ENCODE measurements around the gene SFT2D3.
A peak's percentile ranks its signal among the peaks of the same experiment; 100 is the strongest.

SFT2D3 gene

DNA sequence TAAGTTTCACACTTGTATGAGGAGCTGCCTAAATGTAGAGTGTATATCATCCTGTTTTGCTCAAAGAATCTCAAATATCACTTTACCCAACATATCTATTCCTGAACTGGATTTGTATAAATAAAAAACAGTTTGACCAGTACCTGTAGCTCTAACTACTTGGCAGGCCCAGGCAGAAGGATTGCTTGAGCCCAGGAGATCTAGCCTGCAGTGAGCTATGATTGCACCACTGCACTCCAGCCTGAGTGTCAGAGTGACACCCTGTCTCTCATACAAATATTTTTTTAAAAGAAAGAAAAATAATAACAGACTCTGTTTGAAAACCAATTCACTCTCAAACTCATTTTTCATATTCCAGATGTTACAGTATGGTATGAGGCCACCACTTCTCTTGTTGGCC lies 18.2 kb upstream of the SFT2D3 start:
- DNase-seq = no peak

DNA sequence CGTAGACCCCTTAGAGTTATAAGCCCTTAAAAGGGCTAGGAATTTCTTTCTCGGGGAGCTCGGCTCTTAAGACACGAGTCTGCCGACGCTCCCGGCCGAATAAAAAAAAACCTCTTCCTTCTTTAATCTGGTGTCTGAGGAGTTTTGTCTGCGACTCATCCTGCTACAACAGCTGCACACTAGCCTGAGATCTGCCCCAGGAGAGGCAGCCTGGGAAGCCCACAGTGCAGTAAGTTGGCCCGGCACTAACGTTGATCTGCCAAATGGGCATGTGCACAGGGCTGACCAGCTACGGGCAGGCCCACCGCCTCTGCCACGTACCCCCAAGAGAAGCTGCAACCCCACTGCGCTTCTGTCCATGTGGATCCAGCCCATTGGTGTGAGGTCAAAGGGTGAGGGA lies 17.5 kb upstream of the SFT2D3 start:
- no peak for DNase-seq

DNA sequence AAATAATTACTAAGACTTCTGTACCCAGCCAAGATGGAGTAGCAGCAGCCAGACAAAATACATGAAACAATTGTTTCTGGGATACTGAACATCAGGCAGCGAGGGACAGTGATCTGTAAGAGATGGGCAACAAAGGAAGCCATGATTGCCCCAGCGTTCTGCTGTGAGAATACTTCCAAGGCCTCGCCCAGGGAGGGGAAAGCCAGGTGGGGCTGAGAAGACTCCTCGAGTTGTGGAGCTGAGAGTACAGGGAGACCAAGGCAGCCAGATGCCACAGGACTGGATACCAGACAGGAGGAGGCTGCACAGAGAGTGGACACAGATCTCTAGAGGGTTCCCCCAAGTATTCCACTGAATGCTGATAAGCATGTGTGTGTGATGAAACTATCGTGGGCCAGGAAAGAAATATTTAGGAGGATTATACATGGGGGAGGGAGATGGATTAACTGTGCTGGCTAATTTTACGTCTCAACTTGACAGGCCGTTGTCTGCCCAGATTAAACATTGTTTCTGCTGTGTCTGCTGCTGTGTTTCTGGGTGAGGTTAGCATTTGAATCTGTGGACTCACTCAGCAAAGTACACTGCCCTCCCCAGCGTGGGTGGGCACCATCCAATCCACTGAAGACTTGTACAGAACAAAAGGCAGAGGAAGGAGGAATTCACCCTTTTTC lies 15.8 kb upstream of the SFT2D3 start:
- DNase-seq = no peak

DNA sequence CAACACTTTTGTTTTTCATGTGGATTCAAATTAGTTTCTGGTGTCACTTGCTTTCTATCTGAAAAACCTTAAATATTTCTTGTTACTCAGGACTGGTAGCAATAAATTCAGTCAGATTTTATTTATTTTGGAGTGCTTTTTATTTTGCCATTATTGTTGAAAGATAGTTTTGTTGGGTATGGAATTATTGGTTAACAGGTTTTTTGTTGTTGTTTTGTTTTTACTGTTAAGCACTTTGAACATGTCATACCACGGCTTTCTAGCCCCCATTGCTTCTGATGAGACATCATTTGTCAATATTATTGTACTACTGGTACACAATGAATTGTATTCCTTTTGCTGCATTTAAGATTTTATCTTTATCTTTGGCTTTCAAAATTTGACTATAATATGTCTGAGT lies 12.9 kb upstream of the SFT2D3 start:
- DNase-seq = no peak

DNA sequence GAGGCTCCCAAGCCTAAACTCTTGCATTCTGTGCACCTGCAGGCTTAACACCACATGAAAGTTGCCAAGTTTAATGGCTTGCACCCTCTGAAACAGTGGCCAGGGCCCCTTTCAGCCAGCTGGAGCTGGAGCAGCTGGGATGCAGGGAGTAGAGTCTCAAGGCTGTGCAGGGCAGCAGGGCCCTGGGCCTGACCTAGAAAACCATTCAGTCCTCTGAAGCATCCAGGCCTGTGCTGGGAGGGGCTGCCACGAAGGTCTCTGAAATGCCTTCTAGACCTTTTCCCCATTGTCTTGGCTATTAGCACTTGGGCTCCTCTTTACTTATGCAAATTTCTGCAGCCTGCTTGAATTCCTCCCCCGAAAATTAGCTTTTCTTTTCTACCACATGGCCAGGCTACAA lies 10.6 kb upstream of the SFT2D3 start:
- DNase-seq = no peak

DNA sequence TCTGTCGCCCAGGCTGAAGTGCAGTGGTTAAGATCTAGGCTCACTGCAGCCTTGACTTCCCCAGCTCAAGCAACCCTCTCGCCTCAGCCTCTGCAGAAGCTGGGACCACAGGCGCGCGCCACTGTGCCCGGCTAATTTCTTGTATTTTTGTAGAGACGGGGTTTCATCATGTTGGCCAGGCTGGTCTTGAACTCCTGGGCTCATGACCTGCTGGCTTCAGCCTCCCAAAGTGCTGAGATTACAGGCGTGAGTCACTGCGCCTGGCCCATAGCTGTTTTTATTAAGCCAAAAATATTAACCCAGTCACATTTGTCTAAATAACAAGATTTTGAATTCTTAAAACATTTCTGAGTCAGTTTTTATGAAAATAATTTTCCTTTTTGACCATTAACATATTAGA lies 6.3 kb upstream of the SFT2D3 start:
- DNase-seq = no peak

DNA sequence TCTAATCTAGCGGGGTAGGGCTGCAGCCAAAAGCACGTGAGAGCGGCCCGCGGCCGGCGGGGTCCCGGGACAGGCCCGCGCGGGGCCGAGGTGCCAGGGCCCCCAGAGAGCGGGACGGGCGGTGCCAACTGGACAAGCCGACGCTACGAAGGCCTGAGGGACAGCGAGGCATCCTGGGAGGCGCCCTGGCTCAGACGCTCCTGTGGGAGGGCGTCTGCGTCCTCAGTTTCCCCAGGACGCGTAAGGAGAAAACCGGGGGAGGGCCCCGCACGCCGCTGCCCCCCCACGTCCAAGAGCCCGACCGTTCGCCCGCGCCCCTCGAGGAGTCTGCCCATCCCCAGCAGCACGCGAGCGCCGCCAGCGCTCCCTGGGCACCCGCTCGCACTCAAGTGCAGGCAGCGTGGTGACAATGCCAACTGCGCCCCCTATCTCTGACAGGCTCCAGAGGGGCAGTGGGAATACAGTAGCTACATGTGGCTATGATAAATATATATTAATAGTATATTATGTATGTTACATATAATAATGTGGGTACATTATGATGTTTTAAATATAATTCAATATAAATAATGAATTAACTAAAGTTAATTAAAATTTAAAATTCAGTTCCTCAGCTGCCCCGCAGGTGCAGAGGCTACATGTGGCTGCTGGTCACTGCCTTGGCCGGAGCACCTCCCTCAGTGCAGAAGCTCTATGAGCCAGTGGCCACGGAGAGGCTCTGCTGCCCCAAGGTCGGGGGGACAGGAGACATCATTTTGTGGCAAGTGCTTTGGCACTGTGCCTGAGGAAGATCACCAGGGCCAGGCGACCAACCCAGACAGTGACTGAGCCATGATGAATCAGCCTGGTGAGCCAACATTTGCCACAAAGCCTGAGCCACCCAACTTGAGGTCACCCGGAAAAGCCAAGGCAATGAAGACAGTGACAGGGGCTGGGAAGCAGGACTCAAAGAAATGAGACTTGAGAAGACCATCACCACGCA lies 5.5 kb upstream of the SFT2D3 start:
- DNase-seq = peak in 1 of 2 donors; percentile 54

DNA sequence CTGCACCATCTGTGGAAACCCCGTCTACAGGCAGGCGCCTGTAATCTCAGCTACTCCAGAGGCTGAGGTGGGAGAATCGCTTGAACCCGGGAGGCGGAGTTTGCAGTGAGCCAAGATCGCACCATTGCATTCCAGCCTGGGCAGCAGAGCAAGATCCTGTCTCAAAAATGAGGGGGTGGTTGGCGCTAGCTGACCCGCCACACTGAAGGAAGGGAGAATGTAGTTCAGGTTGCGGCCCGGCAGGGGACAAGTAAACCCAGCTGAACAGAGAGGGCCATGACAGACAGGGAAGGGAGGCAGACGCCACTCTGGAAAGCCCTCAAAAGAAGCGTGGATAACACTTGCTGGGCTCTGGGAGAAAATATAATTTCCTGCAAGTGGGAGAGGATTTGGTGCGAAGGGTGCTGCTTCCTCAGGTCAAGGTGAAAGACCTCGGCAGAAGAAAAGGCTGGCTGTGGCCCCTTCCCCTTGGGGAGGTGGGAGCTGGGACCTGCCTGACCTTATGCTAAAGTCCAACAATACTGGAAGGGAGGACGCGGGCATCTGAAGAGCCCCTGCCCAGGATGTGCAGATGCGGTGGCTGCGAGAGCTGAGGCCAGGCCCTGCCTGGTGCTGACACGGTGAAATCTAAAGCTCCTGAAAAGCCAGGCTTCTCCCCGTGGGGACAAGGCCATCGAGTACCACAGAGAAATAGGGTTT lies 3.7 kb upstream of the SFT2D3 start:
- DNase-seq = no peak

DNA sequence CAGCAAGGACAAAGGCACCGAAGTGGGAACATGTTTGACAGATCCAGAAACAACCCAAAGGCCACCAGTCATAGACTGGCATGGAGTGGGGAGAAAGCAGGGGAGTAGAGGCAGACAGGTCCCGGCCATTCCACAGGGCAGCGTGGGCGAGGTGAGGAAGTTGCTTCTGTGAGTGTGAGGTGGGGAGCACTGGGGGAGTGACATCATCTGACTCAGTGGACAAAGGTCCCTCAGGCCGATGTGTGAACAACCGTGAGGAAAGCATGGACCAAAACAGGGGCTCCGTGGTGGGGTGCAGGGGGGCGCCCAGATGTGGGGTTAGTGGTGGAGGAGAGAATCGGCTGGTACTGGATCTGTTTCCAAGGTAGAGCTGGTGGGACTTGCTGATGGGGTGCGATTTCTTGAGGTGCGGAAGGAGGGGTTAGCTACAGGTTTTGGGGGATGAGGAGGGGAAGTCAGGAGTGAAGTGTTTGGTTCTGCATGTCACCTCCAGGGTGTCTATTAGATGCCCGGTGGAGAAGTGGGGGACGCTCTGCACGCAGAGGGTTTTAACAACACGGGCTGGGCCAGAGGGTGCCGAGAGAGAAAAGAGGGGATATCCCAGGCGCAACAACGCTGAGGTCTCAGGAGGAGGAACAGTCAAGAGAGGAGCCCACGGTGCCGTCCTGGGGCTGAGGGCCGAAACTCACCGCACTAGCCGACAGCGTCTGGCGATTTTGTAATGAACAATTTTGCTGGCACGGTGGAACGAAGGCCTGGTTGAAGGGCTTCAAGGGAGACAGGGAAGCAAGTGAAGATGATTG lies 2.5 kb upstream of the SFT2D3 start:
- no peak for DNase-seq

DNA sequence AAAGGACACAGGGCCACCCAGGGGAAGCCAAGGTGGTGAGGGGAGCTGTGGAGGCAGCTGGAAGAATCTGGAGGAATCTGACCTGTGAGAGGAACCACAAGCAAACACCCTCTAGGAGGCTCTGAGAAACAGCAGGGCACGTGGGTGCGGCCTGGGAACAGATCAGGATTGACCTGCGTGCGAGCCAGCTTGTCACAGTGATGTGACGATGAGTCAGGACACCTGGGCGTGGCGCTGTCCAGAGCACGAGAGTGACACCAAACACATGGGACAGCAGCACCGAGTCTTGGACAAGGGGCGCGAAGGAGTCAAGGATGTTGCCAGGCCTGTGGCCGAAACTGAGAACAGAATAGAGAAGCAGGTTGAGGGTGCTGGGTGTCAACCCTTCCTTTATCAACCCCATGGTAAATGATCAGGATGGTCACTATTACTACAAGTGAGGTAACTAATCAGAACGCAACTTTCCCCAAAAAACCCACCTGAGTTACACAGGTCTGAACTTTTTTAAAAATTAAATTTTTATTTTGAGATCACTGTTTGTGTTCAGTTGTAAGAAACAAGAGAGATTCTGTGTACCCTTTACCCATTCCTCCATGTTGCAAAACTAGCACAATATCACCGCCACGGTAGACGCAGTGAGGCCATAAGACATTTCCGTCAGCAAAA lies 637 bp upstream of the SFT2D3 start:
- peak; percentile 40 to 88 for DNase-seq

DNA sequence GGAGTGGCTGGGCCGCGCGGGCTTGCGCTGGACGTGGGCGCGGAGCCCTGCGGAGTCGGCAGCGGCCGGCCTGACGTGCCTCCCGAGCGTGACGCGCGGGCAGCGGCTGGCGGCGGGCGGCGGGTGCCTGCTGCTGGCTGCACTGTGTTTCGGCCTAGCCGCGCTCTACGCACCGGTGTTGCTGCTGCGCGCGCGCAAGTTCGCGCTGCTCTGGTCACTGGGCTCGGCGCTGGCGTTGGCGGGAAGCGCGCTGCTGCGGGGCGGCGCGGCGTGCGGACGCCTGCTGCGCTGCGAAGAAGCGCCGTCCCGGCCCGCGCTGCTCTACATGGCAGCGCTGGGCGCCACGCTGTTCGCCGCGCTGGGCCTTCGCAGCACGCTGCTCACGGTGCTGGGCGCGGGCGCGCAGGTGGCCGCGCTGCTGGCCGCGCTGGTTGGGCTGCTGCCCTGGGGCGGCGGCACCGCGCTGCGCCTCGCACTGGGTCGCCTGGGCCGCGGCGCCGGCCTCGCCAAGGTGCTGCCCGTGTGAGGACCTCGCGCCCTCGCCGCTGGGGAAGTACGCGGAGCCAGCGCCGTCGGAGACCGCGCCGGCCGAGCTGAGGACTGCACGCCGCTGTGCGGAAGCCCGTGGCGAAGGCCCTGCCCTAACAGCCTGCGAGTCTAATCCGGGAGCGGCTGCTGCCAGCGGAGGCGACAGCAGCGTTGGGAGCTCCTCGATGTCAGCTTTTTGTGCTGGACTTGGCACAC lies 526 bp downstream of the SFT2D3 start:
- DNase-seq = peak; percentile 81 to 83

DNA sequence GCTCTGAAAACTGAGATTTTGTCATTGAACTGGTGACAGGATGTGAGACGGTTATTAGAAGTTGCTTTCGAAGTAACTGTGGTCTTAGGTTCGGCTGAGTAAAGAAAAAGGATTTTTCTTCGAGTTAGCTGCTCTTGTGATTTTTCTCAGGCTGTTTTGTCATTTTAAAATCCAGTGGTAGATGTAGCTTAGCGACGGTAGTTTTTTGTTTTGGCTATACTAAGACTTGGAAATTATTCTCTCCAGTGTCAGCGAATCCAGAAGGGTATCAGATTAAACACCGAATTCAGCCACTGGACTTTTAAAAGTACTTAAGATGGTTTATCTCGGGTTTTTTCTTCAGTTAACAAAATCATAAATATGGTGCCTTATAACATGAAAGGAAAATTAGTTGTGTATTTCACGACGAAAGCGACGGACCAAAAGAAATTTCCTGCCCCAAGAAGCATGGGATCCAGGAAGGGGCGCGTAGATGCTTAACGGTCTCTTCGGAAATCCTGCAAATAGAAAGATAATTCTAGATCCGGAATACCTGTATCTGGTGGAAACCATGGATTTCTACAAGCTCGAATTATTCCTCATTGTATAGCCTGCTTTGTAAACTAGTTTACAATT lies 1.2 kb downstream of the SFT2D3 start:
- no peak for DNase-seq

DNA sequence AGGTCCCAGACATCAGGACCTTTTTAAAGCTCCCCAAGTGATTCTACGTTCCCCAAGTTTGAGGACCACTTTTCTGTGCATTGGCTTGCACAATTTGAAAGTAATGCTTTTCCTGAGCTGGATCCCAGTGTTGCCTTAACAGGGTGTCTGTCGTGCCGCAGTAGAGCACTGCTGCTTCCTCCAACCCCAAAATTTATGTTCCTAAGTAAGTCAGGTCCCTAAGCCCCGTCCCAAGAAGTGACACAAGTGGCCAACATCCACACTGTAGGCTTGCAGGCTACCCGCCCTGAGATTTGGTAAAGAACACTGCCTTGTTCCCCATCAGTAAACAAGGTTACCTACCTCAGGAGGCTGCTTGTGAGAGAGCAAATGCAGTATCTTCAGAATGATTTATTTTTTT lies 2.0 kb downstream of the SFT2D3 start:
- no peak for DNase-seq

DNA sequence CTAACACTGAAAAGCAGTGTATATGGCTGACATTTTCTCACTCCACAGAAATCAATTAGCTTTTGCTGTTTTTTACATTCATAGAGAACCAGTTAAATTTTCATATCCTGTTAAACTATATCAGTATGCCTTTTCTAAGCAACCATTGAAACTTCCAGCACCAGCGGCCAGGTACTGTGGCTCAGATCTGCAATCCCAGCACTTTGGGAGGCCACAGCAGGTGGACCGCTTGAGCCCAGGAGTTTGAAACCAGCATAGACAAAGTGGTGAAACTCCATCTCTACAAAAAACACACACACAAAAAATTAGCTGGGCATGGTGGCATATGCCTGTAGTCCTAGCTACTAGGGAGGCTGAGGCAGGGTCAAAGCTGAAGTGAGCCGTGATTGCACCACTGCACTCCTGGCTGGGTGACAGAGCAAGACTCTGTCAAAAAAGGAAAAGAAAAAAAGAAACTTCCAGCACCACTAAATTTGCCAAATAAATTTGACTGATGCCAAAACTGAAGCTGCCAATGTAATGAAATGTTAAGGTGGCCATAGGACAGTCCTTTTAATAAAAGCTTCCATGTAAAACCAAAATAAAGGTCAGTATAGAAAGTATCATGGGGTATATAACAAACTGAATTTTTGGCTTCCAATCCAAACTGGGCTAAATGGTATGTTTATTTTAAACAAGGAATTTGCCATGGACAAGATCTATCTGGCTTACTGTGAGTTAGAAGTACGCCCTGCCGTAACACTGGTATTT lies 3.5 kb downstream of the SFT2D3 start:
- DNase-seq = no peak

DNA sequence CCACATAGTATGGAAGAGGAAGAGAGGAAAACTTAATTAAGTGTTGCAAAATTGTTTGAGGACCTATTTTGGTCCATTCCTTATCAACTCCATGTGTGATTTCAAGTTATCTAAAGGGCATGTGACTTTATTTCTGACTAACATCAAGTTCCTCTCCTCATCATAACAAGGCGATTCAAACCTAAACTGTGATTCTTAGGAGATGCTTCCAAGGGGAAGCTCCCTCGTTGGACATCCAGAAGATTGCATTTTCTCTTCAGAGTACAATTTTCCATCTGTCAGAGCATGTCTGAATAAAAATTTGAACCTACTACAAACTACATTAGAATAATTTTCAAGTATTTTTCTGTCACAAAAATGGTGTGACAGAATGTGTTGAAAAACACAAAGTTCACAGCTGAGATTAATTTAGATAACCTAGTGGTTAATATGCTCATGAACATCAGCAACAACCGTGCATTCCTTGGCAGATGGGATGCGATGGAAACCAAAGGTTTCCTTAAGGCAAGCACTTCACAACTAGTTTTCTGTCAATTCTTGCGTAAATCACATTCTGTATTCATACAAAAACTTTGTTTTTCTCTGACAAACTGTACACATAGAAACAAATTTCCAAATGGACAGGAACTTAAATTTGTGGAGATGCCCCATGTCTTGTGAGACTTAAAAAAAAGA lies 4.2 kb downstream of the SFT2D3 start:
- no peak for DNase-seq

DNA sequence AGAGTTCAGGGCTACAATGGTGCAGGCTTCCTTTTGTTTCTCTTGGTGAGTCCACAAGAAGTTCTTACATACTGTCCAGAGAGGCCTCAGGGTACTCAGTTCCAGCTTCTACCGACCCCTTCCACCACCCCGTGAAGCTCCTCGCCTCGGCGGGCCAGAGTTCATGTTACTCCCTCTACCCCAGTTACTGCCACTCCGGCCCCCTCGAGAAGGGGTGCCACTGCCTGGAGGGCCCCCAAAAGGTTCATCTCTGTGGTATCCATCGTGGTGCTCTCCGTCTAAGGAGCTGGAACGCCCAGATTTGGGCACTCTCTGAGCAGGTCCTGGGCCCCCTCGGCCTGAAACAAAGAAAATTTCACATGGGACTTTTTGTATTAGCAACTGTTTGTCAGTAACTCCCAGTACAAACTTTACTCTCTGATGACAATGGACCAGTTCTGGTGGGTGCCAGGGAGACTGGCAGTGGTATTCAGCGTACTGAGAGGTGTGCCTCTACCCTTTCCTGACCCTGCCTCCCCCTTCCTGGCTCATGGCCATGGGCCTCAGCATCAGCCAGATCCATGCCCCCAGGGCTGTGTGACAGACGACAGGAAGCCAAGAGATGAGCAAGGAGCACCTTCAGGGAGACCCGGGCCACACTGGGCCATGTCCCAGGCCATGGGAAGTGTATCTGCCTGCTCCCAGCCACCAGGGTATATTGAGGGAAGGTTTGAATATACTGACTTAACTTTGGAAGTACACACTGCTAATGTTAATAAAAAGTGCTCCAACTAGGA lies 5.1 kb downstream of the SFT2D3 start:
- DNase-seq = no peak

DNA sequence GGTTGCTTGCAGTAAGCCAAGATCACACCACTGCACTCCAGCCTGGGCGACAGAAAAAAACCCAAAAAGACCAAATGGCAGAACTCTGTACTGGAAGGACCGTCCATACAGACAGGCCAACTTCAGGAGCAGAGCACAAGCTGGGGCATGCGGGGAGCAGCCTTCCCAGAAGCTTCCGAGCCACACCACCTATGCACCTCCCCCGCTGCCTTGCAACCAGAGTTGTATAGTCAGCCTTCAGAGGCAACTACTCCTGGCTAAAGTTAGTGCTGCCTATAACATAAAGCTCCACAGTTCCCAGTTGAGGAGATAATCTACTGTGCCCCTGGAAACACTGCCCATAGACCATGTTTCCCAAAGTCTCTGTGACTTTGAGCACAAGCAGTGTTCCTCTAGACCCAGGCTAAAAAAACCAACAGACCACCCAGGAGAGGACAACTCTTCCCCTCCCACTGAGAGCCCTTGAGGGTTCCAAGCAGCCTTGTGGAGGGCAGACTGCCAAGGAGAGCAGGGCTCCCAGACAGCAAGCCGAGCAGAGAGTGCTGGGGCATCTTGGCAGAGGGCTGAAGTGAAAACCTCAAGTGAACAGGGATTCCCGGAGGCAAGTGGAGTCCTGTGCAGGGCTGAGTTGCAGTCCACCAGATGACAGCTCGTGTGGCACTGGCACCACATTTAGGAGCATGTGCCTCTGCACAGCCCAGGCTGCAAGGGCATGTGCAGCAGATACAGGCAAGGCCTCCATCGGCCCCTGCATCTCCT lies 6.8 kb downstream of the SFT2D3 start:
- no peak for DNase-seq

DNA sequence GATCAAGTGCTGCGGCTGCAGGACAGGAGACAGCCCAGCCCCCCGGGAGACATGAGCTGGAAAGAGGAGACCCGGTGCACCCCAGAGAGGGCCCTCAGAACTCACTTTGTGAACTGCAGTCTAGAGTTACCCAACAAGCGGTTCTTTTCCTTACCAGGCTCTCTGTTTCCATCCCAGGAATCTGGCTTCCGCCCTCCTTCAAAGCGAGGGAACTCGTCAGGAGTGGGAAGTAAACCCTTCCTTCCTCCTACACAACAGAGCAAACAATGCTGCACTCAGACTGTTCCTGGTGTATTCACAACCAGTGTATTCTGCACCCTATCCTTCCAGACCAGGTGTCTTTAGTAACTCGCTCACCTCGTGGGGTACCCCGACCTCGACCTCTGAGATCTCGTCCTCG lies 8.0 kb downstream of the SFT2D3 start:
- no peak for DNase-seq

Data from CD4-positive, alpha-beta T cell treated with Interleukin-4 for 1 hour (primary cell).